HepG2 (cell line): ENCODE results near the gene PPM1F. TPM values are rescaled to one million over a fixed set of nuclear protein-coding genes. Genes with fewer than 3 reads are reported as not detected.

Source experiments
- ATAC-seq: fragments of 200-7000 bp; cut with Tn5 transposase; 3 replicates; pipeline ENCODE4 v1.9.1; 2020; ENCODE audit warnings: mild to moderate bottlenecking, moderate library complexity
- BruUV-seq: library from RNA; stranded (reverse); fragments of 400-500 nt; replicated peaks from 2 replicates; lab custom pipeline; 2021; lab: Mats Ljungman, UMichigan
- CTCF ChIA-PET: fragments of 300-600 bp; formaldehyde crosslinking; extraction: SDS; loops from one replicate; lab custom pipeline; 2021; ENCODE audit warnings: low total read pairs, inconsistent platforms, low intra/inter-chr PET ratio; lab: Yijun Ruan, JAX
- POLR2A ChIA-PET: fragments of 350-600 bp; sonication (Branson Sonifier 250); formaldehyde crosslinking; loops from one replicate; lab custom pipeline; 2020; ENCODE audit warnings: antibody characterized with exemption, inconsistent platforms; lab: Yijun Ruan, JAX
- DNase-seq: peaks from one replicate; pipeline ENCODE4 v3.0.0-alpha.2; 2015; ENCODE audit warnings: low spot score
- FAIRE-seq: peaks from 3 replicates; lab custom pipeline; 2011; peaks lifted over from hg19 to GRCh38; lab: Jason Lieb, UNC
- H2AFZ ChIP-seq: one replicate; pipeline ENCODE4 v1.6.1; 2011; ENCODE audit warnings: low read length, inconsistent platforms
- H3K27ac ChIP-seq: fragments of 300-600 bp; 3 replicates; pipeline ENCODE4 v1.8.0; 2011; ENCODE audit warnings: mixed run types, mild to moderate bottlenecking, mixed read lengths, low read length, inconsistent platforms; ENCODE audit not compliant: insufficient read depth; ENCODE audit errors: extremely low read length
- H3K27me3 ChIP-seq, 2 experiments: fragments of 200-600 bp in 1 of 2; 2 replicates in 1 of 2; 3 replicates in 1 of 2; pipeline versions ENCODE4 v1.6.0 to v1.8.0; 2011; ENCODE audit warnings: low read length in 2 of 2, mild to moderate bottlenecking in 2 of 2, moderate library complexity in 2 of 2, inconsistent platforms in 1 of 2; ENCODE audit not compliant: insufficient read depth in 2 of 2, control insufficient read depth in 1 of 2
- H3K36me3 ChIP-seq, 2 experiments: fragments of 200-600 bp in 1 of 2; replicated peaks in 1 of 2; 2 replicates in 1 of 2; 3 replicates in 1 of 2; pipeline versions ENCODE4 v1.5.1 to v1.8.0; 2011; ENCODE audit warnings: low read length in 2 of 2, inconsistent platforms in 1 of 2; ENCODE audit not compliant: insufficient read depth in 2 of 2, control insufficient read depth in 1 of 2
- H3K4me1 ChIP-seq: 2 replicates; pipeline ENCODE4 v1.5.1; 2012; ENCODE audit warnings: low read length, inconsistent platforms; ENCODE audit not compliant: insufficient read depth
- H3K4me2 ChIP-seq: 2 replicates; pipeline ENCODE4 v1.6.0; 2011; ENCODE audit warnings: low read depth, low read length, inconsistent platforms
- H3K4me3 ChIP-seq, 3 experiments: fragments of 200-600 bp in 1 of 3; sonication (generic), shearing (Covaris generic) in 1 of 3; replicated peaks in 1 of 3; 2 replicates each; pipeline ENCODE4 v1.5.1; 2011 to 2016; ENCODE audit warnings: low read length in 3 of 3, inconsistent platforms in 2 of 3, low read depth in 2 of 3, mild to moderate bottlenecking in 2 of 3, control low read depth in 1 of 3, mixed read lengths in 1 of 3; ENCODE audit not compliant: insufficient read depth in 1 of 3
- H3K79me2 ChIP-seq: one replicate; pipeline ENCODE4 v1.6.1; 2011; ENCODE audit warnings: low read length, inconsistent platforms; ENCODE audit not compliant: insufficient read depth
- H3K9ac ChIP-seq: 2 replicates; pipeline ENCODE4 v1.6.0; 2011; ENCODE audit warnings: mild to moderate bottlenecking, low read depth, low read length, inconsistent platforms; ENCODE audit not compliant: insufficient read depth
- H3K9me3 ChIP-seq: 2 replicates; pipeline ENCODE4 v1.5.1; 2012; ENCODE audit warnings: mild to moderate bottlenecking, low read length
- H4K20me1 ChIP-seq: 2 replicates; pipeline ENCODE4 v1.6.0; 2011; ENCODE audit warnings: inconsistent platforms, mild to moderate bottlenecking, low read length, moderate library complexity; ENCODE audit not compliant: insufficient read depth
- FIP1L1 ChIP-seq: fragments of 200-400 bp; formaldehyde crosslinking; IDR thresholded peaks from 2 replicates; pipeline ENCODE4 v1.6.1; 2018; ENCODE audit warnings: low read depth, mild to moderate bottlenecking, low read length, moderate library complexity, borderline replicate concordance; ENCODE audit not compliant: insufficient read depth
- GATAD2A ChIP-seq: IDR thresholded peaks from 2 replicates; pipeline ENCODE4 v1.6.1; 2016
- STAT5B ChIP-seq: sonication (generic); formaldehyde crosslinking; IDR thresholded peaks from 2 replicates; pipeline ENCODE4 v1.4.0; 2020; ENCODE audit warnings: missing genetic modification reagents
- ZZZ3 ChIP-seq: sonication (generic); formaldehyde crosslinking; IDR thresholded peaks from 2 replicates; pipeline ENCODE4 v1.4.0; 2020; ENCODE audit warnings: missing genetic modification reagents, mild to moderate bottlenecking, borderline replicate concordance
- WGBS: methylation state at CpG from one replicate; pipeline ENCODE4 v1.1.6; 2017; ENCODE audit warnings: low lambda C conversion rate; 5-methylcytosine and 5-hydroxymethylcytosine counted together
- in situ Hi-C: cut with HindIII; loops from 2 replicates; pipeline ENCODE4 v1.10.0; 2017; ENCODE audit warnings: low pct_unique_long_range_greater_than_20kb; ENCODE audit not compliant: extremely low pct_ligation_motif_present
- intact Hi-C: fragments of 100-400 bp; cut with micrococcal nuclease; formaldehyde crosslinking; loops from one replicate; pipeline ENCODE4 v1.10.0; 2022; ENCODE audit not compliant: unreplicated experiment
- polyA plus RNA-seq, 8 experiments: library from polyadenylated mRNA; depleted of rRNA in 3 of 8; stranded (reverse) in 7 of 8; unstranded in 1 of 8; fragments of >200 nt; fragmentation: Illumina TruSeq in 4 of 8; extraction: Trizol in 4 of 8; gene quantifications; 2 replicates each; pipeline versions ENCODE4 v1.2.1 to v1.2.3, GENCODE V29; 2011 to 2016; ENCODE audit warnings: low read depth in 4 of 8, missing spikeins in 1 of 8, mixed read lengths in 1 of 8; ENCODE audit not compliant: insufficient read depth in 1 of 8
- total RNA-seq, 5 experiments: library from RNA; depleted of rRNA; stranded (reverse); fragments of >200 nt; fragmentation: Illumina TruSeq; extraction: Trizol; gene quantifications; 2 replicates each; pipeline ENCODE4 v1.2.3, GENCODE V29; 2016; ENCODE audit warnings: low read depth in 1 of 5
- TF ChIP-seq, protein P1 (sequence below): sonication (generic); formaldehyde crosslinking; IDR thresholded peaks from 2 replicates; pipeline ENCODE4 v1.4.0; 2020; ENCODE audit warnings: mild to moderate bottlenecking, low read depth, missing genetic modification reagents
- TF ChIP-seq, protein P2 (sequence below): sonication (generic); formaldehyde crosslinking; IDR thresholded peaks from 2 replicates; pipeline ENCODE4 v1.4.0; 2020; ENCODE audit warnings: missing genetic modification reagents

PPM1F gene
- total and polyA plus RNA-seq, 2 of the 13 experiments (the other 11 are each of a cell fraction or from before 2014, with no cell fraction given), result 11.0 to 19.6 TPM

DNA sequence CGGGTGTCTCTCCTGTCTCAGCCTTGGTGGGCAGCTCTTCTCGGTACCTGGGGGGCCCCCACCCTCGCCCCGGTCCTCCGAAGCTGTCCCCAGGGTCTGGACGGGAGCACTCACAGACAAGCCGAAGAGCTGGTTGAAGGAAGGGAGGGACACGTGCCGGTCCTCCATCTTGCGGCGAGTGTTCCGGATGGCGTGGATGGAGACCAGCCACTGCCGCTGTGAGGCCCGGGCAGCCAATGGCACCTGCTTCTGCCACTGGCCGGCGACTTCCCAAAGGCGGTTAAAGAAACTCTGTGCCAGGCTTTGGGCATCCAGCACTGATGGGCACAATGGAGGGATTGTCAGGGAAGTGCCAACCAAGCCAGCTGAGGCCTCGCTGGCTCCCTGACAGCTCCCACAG is 18.7 kb downstream of the PPM1F start:
- Histone ChIP-seq H3K4me2 (no peak overlapping the region), H3K36me3 (peaks cover 9 to 53% of the 10 kb centered on the region in 2 experiments; a peak in 4 of 5 replicates), H3K9ac (no peak overlapping the region), H3K27me3 (no peaks in the 10 kb centered on the region), H3K79me2 (no peaks in the 10 kb centered on the region), H3K9me3 (no peaks in the 10 kb centered on the region), H3K27ac (no peak overlapping the region), H2AFZ (no peak overlapping the region), H3K4me1 (peaks cover 15% of the 10 kb centered on the region), H4K20me1 (no peaks in the 10 kb centered on the region), H3K4me3 (no peak overlapping the region)
- no TSS peak for BruUV-seq
- CTCF ChIA-PET, result no interaction called here
- in situ Hi-C loops, result no loop called here
- no peak for TF ChIP-seq STAT5B (CRISPR knock-in tag)
- no peak for TF ChIP-seq ZZZ3 (CRISPR knock-in tag)
- TF ChIP-seq, protein P1, sequence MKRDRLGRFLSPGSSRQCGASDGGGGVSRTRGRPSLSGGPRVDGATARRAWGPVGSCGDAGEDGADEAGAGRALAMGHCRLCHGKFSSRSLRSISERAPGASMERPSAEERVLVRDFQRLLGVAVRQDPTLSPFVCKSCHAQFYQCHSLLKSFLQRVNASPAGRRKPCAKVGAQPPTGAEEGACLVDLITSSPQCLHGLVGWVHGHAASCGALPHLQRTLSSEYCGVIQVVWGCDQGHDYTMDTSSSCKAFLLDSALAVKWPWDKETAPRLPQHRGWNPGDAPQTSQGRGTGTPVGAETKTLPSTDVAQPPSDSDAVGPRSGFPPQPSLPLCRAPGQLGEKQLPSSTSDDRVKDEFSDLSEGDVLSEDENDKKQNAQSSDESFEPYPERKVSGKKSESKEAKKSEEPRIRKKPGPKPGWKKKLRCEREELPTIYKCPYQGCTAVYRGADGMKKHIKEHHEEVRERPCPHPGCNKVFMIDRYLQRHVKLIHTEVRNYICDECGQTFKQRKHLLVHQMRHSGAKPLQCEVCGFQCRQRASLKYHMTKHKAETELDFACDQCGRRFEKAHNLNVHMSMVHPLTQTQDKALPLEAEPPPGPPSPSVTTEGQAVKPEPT (CRISPR knock-in tag), result no peak
- TF ChIP-seq, protein P2, sequence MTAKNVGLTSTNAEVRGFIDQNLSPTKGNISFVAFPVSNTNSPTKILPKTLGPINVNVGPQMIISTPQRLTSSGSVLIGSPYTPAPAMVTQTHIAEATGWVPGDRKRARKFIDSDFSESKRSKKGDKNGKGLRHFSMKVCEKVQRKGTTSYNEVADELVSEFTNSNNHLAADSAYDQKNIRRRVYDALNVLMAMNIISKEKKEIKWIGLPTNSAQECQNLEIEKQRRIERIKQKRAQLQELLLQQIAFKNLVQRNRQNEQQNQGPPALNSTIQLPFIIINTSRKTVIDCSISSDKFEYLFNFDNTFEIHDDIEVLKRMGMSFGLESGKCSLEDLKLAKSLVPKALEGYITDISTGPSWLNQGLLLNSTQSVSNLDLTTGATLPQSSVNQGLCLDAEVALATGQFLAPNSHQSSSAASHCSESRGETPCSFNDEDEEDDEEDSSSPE (CRISPR knock-in tag), result no peak
- no peak for TF ChIP-seq GATAD2A (CRISPR knock-in tag)
- TF ChIP-seq FIP1L1, result no peak
- POLR2A ChIA-PET, result no interaction called here
- ATAC-seq, result no peak
- WGBS, result 95% methylated on average over 14 of the region's 19 CpGs
- intact Hi-C loops, result no loop called here
- FAIRE-seq, result no peak
- DNase-seq, result no peak
